Activated B cell treated with CpG ODN at 0.5 μM for 24 hours (primary cell): Measurements from ENCODE around the gene UBE3A. TPM values are rescaled to one million over a fixed set of nuclear protein-coding genes. Genes with fewer than 3 reads are reported as not detected.

Experiments
- ATAC-seq: fragments of 200-7000 bp; cut with Tn5 transposase; one replicate; pipeline ENCODE4 v1.10.0; 2021; ENCODE audit warnings: low read depth, mild to moderate bottlenecking, moderate library complexity
- CTCF ChIA-PET: fragments of 350-600 bp; sonication (Branson Sonifier 250); formaldehyde crosslinking; loops from one replicate; lab custom pipeline; 2021; ENCODE audit warnings: antibody characterized with exemption; lab: Charles Lee
- POLR2A ChIA-PET: fragments of 350-600 bp; sonication (Branson Sonifier 250); formaldehyde crosslinking; loops from one replicate; lab custom pipeline; 2021; ENCODE audit warnings: antibody characterized with exemption; lab: Charles Lee
- DNase-seq: peaks from one replicate; pipeline ENCODE4 v3.0.0; 2022
- H3K27ac Mint-ChIP-seq: one replicate; pipeline ENCODE4 v1.8.0; 2020; ENCODE audit warnings: mixed read lengths
- H3K27me3 Mint-ChIP-seq: one replicate; pipeline ENCODE4 v1.8.0; 2021; ENCODE audit warnings: mixed read lengths
- H3K36me3 Mint-ChIP-seq: one replicate; pipeline ENCODE4 v1.8.0; 2021; ENCODE audit warnings: low read depth, mixed read lengths
- H3K4me1 Mint-ChIP-seq: one replicate; pipeline ENCODE4 v1.8.0; 2021; ENCODE audit warnings: mixed read lengths
- H3K4me3 Mint-ChIP-seq: one replicate; pipeline ENCODE4 v1.8.0; 2020; ENCODE audit warnings: mild to moderate bottlenecking, mixed read lengths
- H3K9me3 Mint-ChIP-seq: one replicate; pipeline ENCODE4 v1.8.0; 2020; ENCODE audit warnings: mixed read lengths
- intact Hi-C: fragments of 100-400 bp; cut with micrococcal nuclease; formaldehyde crosslinking; loops from one replicate; pipeline ENCODE4 v1.15.1; 2024
- total RNA-seq: library from RNA; stranded (reverse); gene quantifications from 2 replicates; pipeline ENCODE4 v1.2.3, GENCODE V29; 2022
- TF ChIP-seq, protein P1 (sequence below): fragments of 200-600 bp; IDR thresholded peaks from one replicate; pipeline ENCODE4 v1.8.0; 2022; ENCODE audit warnings: antibody characterized with exemption, mild to moderate bottlenecking

UBE3A gene
- total RNA-seq, 1 donor from 2014 or later = 122 TPM

GRCh38 chr15:25329696-25330095 is 109.1 kb downstream of the UBE3A start:
- peaks cover 18% of the 10 kb centered on the region for H3K4me1 Mint-ChIP-seq
- H3K27ac Mint-ChIP-seq = no peak overlapping the region
- ATAC-seq (no peak), DNase-seq (no peak)
- TF ChIP-seq, protein P1, sequence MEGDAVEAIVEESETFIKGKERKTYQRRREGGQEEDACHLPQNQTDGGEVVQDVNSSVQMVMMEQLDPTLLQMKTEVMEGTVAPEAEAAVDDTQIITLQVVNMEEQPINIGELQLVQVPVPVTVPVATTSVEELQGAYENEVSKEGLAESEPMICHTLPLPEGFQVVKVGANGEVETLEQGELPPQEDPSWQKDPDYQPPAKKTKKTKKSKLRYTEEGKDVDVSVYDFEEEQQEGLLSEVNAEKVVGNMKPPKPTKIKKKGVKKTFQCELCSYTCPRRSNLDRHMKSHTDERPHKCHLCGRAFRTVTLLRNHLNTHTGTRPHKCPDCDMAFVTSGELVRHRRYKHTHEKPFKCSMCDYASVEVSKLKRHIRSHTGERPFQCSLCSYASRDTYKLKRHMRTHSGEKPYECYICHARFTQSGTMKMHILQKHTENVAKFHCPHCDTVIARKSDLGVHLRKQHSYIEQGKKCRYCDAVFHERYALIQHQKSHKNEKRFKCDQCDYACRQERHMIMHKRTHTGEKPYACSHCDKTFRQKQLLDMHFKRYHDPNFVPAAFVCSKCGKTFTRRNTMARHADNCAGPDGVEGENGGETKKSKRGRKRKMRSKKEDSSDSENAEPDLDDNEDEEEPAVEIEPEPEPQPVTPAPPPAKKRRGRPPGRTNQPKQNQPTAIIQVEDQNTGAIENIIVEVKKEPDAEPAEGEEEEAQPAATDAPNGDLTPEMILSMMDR = no peak
- H3K27me3 Mint-ChIP-seq = no peaks in the 10 kb centered on the region
- H3K9me3 Mint-ChIP-seq = peaks cover 1% of the 10 kb centered on the region
- peaks cover 25% of the 10 kb centered on the region for H3K36me3 Mint-ChIP-seq
- no peak overlapping the region for H3K4me3 Mint-ChIP-seq
- ChIA-PET POLR2A (no interaction called here), CTCF (no interaction called here)
- intact Hi-C loops = no loop called here

DNA sequence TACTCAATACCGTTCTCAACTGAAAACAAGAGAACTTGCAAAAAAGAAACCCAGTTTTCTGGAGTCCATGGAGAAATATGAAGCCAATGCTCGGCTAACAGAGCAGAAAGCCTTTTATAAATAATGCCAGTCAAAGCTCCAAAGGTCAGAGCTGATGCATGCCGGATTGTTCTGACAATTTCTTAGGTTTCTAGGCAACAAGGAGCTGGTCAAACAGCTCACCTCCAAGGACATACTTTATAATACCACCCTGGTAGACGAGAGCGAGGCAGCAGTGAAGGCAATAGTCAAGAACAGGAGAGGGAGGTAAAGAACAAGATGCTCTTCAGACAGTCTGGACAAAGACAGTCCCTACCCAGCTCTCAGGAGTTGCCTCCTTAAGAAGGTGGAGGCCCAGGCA is 111.1 kb downstream of the UBE3A start:
- TF ChIP-seq, protein P1 = no peak
- ATAC-seq = no peak
- Mint-ChIP-seq H3K4me3 (no peak overlapping the region), H3K27ac (no peak overlapping the region), H3K4me1 (peaks cover 18% of the 10 kb centered on the region), H3K36me3 (peaks cover 30% of the 10 kb centered on the region), H3K27me3 (no peaks in the 10 kb centered on the region), H3K9me3 (no peaks in the 10 kb centered on the region)
- POLR2A ChIA-PET = no interaction called here
- DNase-seq = no peak
- intact Hi-C loops = no loop called here
- CTCF ChIA-PET = no interaction called here

GRCh38 chr15:25325187-25325586 is 113.6 kb downstream of the UBE3A start:
- no peak overlapping the region for H3K27ac Mint-ChIP-seq
- peaks cover 31% of the 10 kb centered on the region for H3K36me3 Mint-ChIP-seq
- H3K9me3 Mint-ChIP-seq = peaks cover 6% of the 10 kb centered on the region
- no peak for DNase-seq
- no peaks in the 10 kb centered on the region for H3K27me3 Mint-ChIP-seq
- ChIA-PET POLR2A (no interaction called here), CTCF (no interaction called here)
- intact Hi-C loops = no loop called here
- TF ChIP-seq, protein P1 = no peak
- ATAC-seq = no peak
- H3K4me3 Mint-ChIP-seq = no peak overlapping the region
- peaks cover 12% of the 10 kb centered on the region for H3K4me1 Mint-ChIP-seq

DNA sequence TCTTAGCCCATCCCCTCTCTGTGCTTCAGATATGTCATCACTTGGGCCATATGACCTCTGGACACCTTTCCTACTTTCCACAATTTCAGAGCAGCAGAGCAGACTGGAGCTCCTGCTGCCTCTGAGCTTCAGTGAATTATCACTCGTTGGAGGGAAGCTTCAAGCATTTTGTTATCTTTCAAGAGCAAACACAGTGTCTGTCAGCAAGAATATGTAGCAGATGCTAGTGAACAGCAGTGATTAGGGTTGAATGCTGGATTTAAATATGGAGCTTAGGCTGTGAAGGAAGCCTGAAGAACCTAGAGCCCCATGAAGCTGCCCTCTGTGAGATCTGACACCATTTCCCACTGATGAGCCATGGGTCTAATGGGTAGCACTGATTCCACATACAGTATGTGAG is 115.4 kb downstream of the UBE3A start:
- Mint-ChIP-seq H3K27ac (no peak overlapping the region), H3K36me3 (peaks cover 37% of the 10 kb centered on the region), H3K9me3 (peaks cover 19% of the 10 kb centered on the region), H3K4me3 (no peak overlapping the region), H3K4me1 (no peaks in the 10 kb centered on the region), H3K27me3 (no peaks in the 10 kb centered on the region)
- ATAC-seq (no peak), DNase-seq (no peak)
- CTCF ChIA-PET = no interaction called here
- intact Hi-C loops = no loop called here
- POLR2A ChIA-PET = no interaction called here
- TF ChIP-seq, protein P1 = no peak

GRCh38 chr15:25287823-25288222 is 151.0 kb downstream of the UBE3A start:
- Mint-ChIP-seq H3K9me3 (peaks cover 33% of the 10 kb centered on the region), H3K4me1 (no peaks in the 10 kb centered on the region), H3K27ac (no peak overlapping the region), H3K36me3 (no peaks in the 10 kb centered on the region), H3K4me3 (no peak overlapping the region), H3K27me3 (no peaks in the 10 kb centered on the region)
- DNase-seq (no peak), ATAC-seq (no peak)
- intact Hi-C loops = no loop called here
- ChIA-PET POLR2A (no interaction called here), CTCF (no interaction called here)
- TF ChIP-seq, protein P1 = no peak
